H9 (cell line): ENCODE measurements around the gene PTOV1. TPM values are rescaled to one million over a fixed set of nuclear protein-coding genes. Genes with fewer than 3 reads are reported as not detected.

ENCODE experiments used
- DNase-seq: peaks from one replicate; pipeline ENCODE4 v3.0.0-alpha.2; 2017
- H2AFZ ChIP-seq: one replicate; pipeline ENCODE4 v1.6.1; 2013; ENCODE audit warnings: mild to moderate bottlenecking, low read length, control low read depth, moderate library complexity
- H2AK5ac ChIP-seq: 2 replicates; pipeline ENCODE4 v1.6.1; 2013; ENCODE audit warnings: low read length, control low read depth, mixed read lengths; ENCODE audit not compliant: insufficient read length
- H2BK120ac ChIP-seq: one replicate; pipeline ENCODE4 v1.6.1; 2013; ENCODE audit warnings: low read depth, mild to moderate bottlenecking, low read length, control low read depth, inconsistent platforms; ENCODE audit not compliant: poor library complexity, severe bottlenecking
- H2BK12ac ChIP-seq: 2 replicates; pipeline ENCODE4 v1.6.1; 2013; ENCODE audit warnings: low read length, control low read depth, mixed read lengths, low read depth; ENCODE audit not compliant: insufficient read length
- H2BK15ac ChIP-seq: 2 replicates; pipeline ENCODE4 v1.6.1; 2013; ENCODE audit warnings: low read depth, low read length, control low read depth
- H2BK20ac ChIP-seq: one replicate; pipeline ENCODE4 v1.6.1; 2013; ENCODE audit warnings: low read depth, mild to moderate bottlenecking, low read length, control low read depth, inconsistent platforms; ENCODE audit not compliant: poor library complexity, severe bottlenecking
- H2BK5ac ChIP-seq: 2 replicates; pipeline ENCODE4 v1.6.1; 2013; ENCODE audit warnings: low read length, control low read depth, mixed read lengths; ENCODE audit not compliant: insufficient read length
- H3K14ac ChIP-seq: 2 replicates; pipeline ENCODE4 v1.6.1; 2013; ENCODE audit warnings: low read length, control low read depth; ENCODE audit not compliant: insufficient read depth
- H3K18ac ChIP-seq: 2 replicates; pipeline ENCODE4 v1.6.1; 2013; ENCODE audit warnings: low read depth, mild to moderate bottlenecking, mixed read lengths, low read length, control low read depth; ENCODE audit not compliant: insufficient read length
- H3K23ac ChIP-seq: 2 replicates; pipeline ENCODE4 v1.6.1; 2013; ENCODE audit warnings: low read length, control low read depth, mixed read lengths, low read depth; ENCODE audit not compliant: insufficient read length
- H3K23me2 ChIP-seq: 2 replicates; pipeline ENCODE4 v1.6.1; 2013; ENCODE audit warnings: low read depth, mild to moderate bottlenecking, mixed read lengths, low read length, control low read depth; ENCODE audit not compliant: insufficient read length, poor library complexity, severe bottlenecking
- H3K27ac ChIP-seq: 2 replicates; pipeline ENCODE4 v1.5.1; 2013; ENCODE audit warnings: low read length, control low read depth, mixed read lengths, low read depth; ENCODE audit not compliant: insufficient read length
- H3K27me3 ChIP-seq: 2 replicates; pipeline ENCODE4 v1.6.1; 2013; ENCODE audit warnings: low read length, control low read depth, inconsistent platforms; ENCODE audit not compliant: insufficient read depth
- H3K4ac ChIP-seq: 2 replicates; pipeline ENCODE4 v1.6.1; 2013; ENCODE audit warnings: low read depth, mild to moderate bottlenecking, control low read depth, inconsistent platforms, low read length, moderate library complexity
- H3K4me1 ChIP-seq: 2 replicates; pipeline ENCODE4 v1.6.1; 2013; ENCODE audit warnings: low read length, control low read depth, inconsistent platforms; ENCODE audit not compliant: insufficient read depth
- H3K4me2 ChIP-seq: 2 replicates; pipeline ENCODE4 v1.6.1; 2013; ENCODE audit warnings: low read length, control low read depth, mixed read lengths; ENCODE audit not compliant: insufficient read length, insufficient read depth
- H3K56ac ChIP-seq: 2 replicates; pipeline ENCODE4 v1.6.1; 2013; ENCODE audit warnings: low read depth, mild to moderate bottlenecking, mixed read lengths, low read length, control low read depth; ENCODE audit not compliant: insufficient read length
- H3K79me1 ChIP-seq: 2 replicates; pipeline ENCODE4 v1.6.1; 2013; ENCODE audit warnings: low read depth, mild to moderate bottlenecking, moderate library complexity, low read length, control low read depth, inconsistent platforms; ENCODE audit not compliant: insufficient read depth, poor library complexity, severe bottlenecking
- H3K79me2 ChIP-seq: 2 replicates; pipeline ENCODE4 v1.6.1; 2013; ENCODE audit warnings: low read length, control low read depth, inconsistent platforms; ENCODE audit not compliant: insufficient read depth
- H3K9ac ChIP-seq: 2 replicates; pipeline ENCODE4 v1.6.1; 2013; ENCODE audit warnings: low read length, control low read depth, mixed read lengths; ENCODE audit not compliant: insufficient read length; ENCODE audit errors: extremely low read depth
- H3K9me3 ChIP-seq: one replicate; pipeline ENCODE4 v1.6.1; 2013; ENCODE audit warnings: low read depth, low read length, inconsistent platforms; ENCODE audit not compliant: control insufficient read depth
- H3T11ph ChIP-seq: one replicate; pipeline ENCODE4 v1.6.1; 2013; ENCODE audit warnings: mild to moderate bottlenecking, low read length, control low read depth, inconsistent platforms
- H4K20me1 ChIP-seq: one replicate; pipeline ENCODE4 v1.6.1; 2013; ENCODE audit not compliant: control insufficient read depth, insufficient read length, insufficient read depth
- H4K5ac ChIP-seq: 2 replicates; pipeline ENCODE4 v1.6.1; 2013; ENCODE audit warnings: low read depth, mild to moderate bottlenecking, mixed read lengths, low read length, control low read depth; ENCODE audit not compliant: insufficient read length
- H4K8ac ChIP-seq: replicated peaks from 2 replicates; pipeline ENCODE4 v1.6.1; 2013; ENCODE audit warnings: low read length, control low read depth, mixed read lengths, low read depth; ENCODE audit not compliant: insufficient read length
- H4K91ac ChIP-seq: 2 replicates; pipeline ENCODE4 v1.6.1; 2013; ENCODE audit warnings: low read depth, mild to moderate bottlenecking, moderate library complexity, mixed read lengths, low read length, control low read depth; ENCODE audit not compliant: insufficient read length
- H3K27ac Mint-ChIP-seq, 3 experiments: 2 replicates in 2 of 3; 3 replicates in 1 of 3; pipeline ENCODE4 v1.8.0; 2020 to 2021; ENCODE audit warnings: mixed read lengths in 3 of 3, mild to moderate bottlenecking in 1 of 3, moderate library complexity in 1 of 3
- H3K27me3 Mint-ChIP-seq: 2 replicates; pipeline ENCODE4 v1.8.0; 2021; ENCODE audit warnings: low read depth, mild to moderate bottlenecking, moderate library complexity, mixed read lengths
- H3K36me3 Mint-ChIP-seq, 3 experiments: 2 replicates in 2 of 3; 3 replicates in 1 of 3; pipeline ENCODE4 v1.8.0; 2020 to 2021; ENCODE audit warnings: low read depth in 3 of 3, mixed read lengths in 3 of 3; ENCODE audit not compliant: insufficient read depth in 1 of 3
- H3K4me1 Mint-ChIP-seq, 2 experiments: 2 replicates each; pipeline ENCODE4 v1.8.0; 2020; ENCODE audit warnings: mixed read lengths in 2 of 2
- H3K4me3 Mint-ChIP-seq, 2 experiments: 2 replicates in 1 of 2; 3 replicates in 1 of 2; pipeline ENCODE4 v1.8.0; 2020 to 2021; ENCODE audit warnings: mild to moderate bottlenecking in 2 of 2, mixed read lengths in 2 of 2, moderate library complexity in 1 of 2
- H3K9me3 Mint-ChIP-seq, 2 experiments: 2 replicates in 1 of 2; 3 replicates in 1 of 2; pipeline ENCODE4 v1.8.0; 2020; ENCODE audit warnings: mild to moderate bottlenecking in 2 of 2, mixed read lengths in 2 of 2, moderate library complexity in 1 of 2
- CTCF ChIP-seq: fragments of 200-600 bp; sonication (generic); conservative IDR thresholded peaks from 3 replicates; pipeline ENCODE4 v1.8.0; 2021; ENCODE audit warnings: antibody characterized with exemption, mild to moderate bottlenecking
- WGBS: extraction: QIAGEN DNeasy Blood & Tissue Kit; methylation state at CpG from one replicate; pipeline ENCODE4 v1.1.7; 2013; ENCODE audit warnings: missing lambda C conversion rate, low lambda C conversion rate, mixed read lengths; ENCODE audit not compliant: insufficient read length; ENCODE audit errors: extremely low coverage; 5-methylcytosine and 5-hydroxymethylcytosine counted together
- total RNA-seq: library from RNA; stranded (reverse); gene quantifications from 2 replicates; pipeline ENCODE4 v1.2.1, GENCODE V29; 2021

Gene PTOV1
- total RNA-seq, 1 experiment from 2014 or later, result 309 TPM

- DNase-seq, result no peak
- Histone ChIP-seq H3K27me3 (no peaks in the 10 kb centered on the region), H2BK15ac (no peak overlapping the region), H2BK120ac (no peak overlapping the region), H4K20me1 (no peaks in the 10 kb centered on the region), H2AK5ac (no peak overlapping the region), H2AFZ (no peak overlapping the region), H3K14ac (no peak overlapping the region), H4K91ac (no peak overlapping the region), H3K56ac (no peak overlapping the region), H3K27ac (no peak overlapping the region), H3K9me3 (no peaks in the 10 kb centered on the region), H4K8ac (no peak overlapping the region), H3K79me1 (no peaks in the 10 kb centered on the region), H3K4me1 (no peaks in the 10 kb centered on the region), H3K9ac (no peak overlapping the region), H2BK12ac (no peak overlapping the region), H4K5ac (no peak overlapping the region), H3K4ac (no peak overlapping the region), H2BK5ac (no peak overlapping the region), H3K23me2 (no peaks in the 10 kb centered on the region), H3K4me2 (no peak overlapping the region), H3K79me2 (no peaks in the 10 kb centered on the region), H3K23ac (no peak overlapping the region), H3K18ac (no peak overlapping the region), H2BK20ac (no peak overlapping the region), H3T11ph (no peak overlapping the region)
- Mint-ChIP-seq H3K4me3 (no peak overlapping the region), H3K27ac (no peak overlapping the region), H3K9me3 (no peaks in the 10 kb centered on the region), H3K36me3 (peaks cover 26 to 80% (median 72%) of the 10 kb centered on the region in 3 experiments), H3K4me1 (peaks cover 0 to 5% of the 10 kb centered on the region in 2 experiments; a peak in 2 of 4 replicates), H3K27me3 (peaks cover 1% of the 10 kb centered on the region; the same call in 1 of the 2 replicates)
- no peak for TF ChIP-seq CTCF
- no CpG with 5 or more reads among the region's 20 CpGs for WGBS
Observed at GRCh38 chr19:49836176-49837008, 14.6 kb upstream of the PTOV1 start.
